SKM-1 (cell line): ENCODE results near the gene TAB2.
"Not testable (repeated sequence)": the region's sequence is repeated elsewhere in the genome, so short reads cannot be mapped to it uniquely, and the experiment has no call there.

Experiments
- DNase-seq: peaks from one replicate; lab custom pipeline; 2025; ENCODE audit not compliant: unreplicated experiment; lab: John Stamatoyannopoulos, UW

TAB2 gene

DNA sequence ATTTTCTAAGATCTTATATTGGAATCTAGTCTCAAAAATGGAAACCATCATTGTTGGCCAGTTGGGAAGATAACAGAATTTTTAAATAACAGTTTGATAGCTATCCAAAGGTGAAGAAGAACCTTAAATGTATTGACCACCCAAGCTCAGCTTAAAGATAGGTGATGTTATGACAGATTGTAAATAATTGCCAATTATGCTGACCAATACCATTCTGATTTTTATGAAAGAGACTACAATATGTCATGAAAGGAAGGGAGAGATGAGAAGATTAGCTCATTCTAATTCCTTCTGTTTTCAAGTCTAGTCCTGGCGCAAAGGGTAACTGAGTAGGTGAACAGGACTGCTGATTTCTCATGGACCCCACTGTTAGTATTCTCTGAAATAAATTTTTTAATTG, 5.7 kb upstream of the TAB2 start:
- DNase-seq, result no peak

DNA sequence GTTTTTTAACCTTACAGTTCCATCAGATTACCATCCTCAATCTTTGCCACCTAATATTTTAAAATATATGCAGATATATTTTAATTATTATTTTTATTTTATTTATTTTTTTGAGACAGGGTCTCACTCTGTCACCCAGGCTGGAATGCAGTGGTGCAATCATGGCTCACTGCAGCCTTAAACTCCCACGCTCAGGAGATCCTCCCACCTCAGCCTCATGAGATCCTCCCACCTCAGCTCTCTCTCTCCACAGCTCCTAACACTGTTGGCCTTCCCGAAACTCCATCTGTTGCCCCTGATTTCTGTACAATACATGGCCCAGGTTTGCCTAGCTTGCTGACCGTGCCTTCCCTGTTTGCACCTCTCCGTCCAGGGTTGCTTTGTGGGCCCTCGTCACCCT, 4.4 kb upstream of the TAB2 start:
- DNase-seq, result no peak

DNA sequence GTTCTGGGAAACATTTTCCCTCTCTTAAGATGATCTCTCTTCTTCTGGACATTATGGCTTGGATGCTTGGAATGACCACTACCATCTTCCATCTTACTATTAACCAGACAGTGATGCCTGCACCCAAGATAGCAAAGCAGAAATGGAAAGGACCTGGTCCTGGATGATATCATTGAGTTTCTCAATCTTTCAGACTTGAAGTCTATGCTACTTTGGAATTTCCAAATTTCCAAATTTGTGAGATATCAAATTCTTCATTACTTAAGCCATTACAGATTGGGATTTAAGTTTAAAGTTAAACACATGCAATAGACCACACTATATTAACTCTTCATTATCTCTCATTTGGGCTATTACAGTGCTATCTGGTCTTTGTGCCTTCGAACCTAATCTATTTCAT, 3.7 kb upstream of the TAB2 start:
- DNase-seq, result no peak

DNA sequence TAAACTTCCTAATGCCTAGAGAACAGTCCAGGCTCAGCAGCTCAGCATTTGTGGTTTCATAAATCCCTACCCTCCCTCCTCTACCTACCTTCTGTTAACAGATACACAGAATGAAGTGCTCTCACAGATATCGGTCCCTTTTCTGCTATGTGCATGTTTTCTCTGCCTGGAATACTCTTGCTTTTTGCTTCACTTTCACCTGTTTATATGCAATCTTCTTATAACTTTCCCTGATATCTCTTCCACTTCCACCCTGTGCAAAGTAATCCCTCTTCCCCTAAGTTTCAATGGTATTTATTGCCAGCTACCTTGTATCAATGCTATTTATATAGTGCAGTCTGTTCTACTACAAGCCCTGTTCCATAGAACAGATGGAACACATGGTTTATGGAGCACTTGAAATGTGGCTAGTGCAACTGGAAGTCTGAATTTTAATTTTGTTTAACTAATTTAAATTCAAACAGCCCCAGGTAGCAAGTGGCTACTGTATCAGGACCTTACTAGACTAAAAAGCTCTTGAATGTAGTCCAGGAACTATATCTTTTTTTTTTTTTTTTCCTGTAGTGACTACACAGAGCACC, 3.1 kb upstream of the TAB2 start:
- no peak for DNase-seq

DNA sequence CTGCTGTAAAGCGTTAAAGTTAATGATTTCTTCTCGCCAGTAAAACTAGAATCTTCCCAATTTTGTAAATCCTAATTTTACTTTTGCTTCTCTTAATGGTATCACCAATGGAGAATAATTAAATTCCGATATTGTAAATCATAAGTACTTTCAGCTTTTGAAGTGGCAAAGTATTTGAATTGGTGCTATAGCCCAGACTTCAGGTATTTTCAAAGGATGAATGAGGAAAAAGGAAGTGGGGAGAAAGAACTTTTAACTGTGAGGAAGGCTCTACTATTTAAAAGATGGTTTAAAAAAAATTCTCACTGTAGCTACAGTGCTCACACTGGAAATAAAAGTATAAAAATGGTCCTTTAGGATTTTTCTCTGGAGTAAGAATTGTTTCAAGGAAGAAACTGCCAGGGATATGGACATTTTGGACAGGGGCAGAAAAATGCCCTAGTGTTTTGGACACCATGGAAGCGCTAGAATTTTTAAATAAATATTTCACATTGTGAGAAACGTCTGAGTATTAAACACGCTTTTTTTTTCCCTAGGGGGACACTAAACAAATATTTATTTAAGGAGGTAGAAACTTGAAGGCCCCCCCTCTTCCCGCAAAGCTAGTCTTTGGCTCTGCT, 1.3 kb upstream of the TAB2 start:
- DNase-seq, result no peak

DNA sequence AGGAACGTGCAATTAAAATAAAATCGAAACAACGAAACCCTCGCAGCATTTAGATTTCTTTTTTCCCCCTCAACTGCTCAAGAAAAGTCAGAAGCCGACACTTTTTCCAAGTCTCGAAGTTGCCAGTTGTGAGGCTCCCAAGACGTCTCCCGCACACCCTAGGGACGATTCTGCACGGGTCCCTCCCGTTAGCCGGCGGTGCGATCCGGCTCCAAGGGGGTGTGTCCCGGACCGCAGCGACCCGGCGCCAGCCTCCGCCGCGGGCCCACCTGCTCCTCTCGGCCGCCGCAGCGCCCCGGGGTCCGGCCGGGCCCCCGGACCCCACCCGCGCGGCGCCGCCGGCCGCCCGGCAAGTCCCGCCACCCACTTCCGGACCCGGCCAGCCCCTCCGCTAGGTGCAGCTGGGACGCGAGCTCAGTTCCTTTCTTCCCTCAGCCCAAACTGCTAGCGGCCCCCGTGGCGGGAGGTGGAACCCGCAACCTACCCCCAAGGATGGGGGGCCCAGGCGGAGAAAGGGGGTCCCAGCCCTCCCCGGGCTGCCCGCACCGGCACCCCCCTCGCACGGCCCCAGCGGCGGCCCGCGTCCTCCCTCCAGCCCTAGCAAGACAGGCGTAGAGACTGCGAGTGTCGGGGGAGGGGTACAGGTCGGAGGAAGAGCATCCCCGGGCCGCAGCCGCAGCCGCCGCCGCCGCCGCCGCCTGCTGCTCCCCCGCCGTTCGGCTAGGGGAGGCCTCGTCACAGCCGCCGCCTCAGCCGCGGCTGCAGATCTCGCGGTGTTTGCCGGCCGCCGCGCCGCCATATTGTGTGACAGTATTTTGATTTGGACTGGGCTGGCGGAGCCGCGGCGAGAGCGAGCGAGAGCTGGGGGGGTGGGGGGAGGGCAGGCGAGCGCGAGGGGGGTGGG, 520 bp upstream of the TAB2 start:
- peak; percentile 75 for DNase-seq

DNA sequence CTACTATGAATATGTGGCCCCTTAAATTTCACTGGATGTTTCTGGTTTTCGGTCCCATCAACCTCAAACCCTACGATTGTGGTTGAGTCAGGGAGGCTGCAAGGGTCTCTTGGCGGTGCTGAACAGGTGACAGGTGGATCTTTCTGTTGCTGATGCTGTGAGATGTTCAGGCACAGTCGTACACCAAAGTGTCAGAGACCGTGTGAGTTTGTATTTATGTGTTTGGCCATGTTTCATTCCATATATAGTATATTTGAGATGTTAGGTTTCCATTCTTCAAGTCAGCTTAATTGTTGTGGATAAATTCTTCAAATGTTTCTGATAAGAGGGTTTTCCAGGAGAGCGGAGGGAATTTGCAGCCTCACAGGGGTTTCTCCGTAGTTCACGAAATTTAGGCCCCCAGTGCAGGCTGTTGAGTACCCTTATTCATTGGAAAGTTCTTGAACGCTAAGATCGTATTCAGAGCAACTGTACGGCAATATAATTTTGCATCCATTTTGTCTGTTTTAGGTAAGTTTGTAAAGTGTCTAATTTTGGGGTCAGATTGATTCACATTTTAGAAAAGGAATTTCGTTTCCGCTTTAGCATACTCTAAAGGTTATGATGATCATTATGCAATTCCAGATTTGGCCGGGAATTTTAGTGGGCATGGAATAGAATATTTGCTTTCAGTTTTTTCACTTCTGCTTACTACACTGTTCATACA, 1.2 kb downstream of the TAB2 start:
- DNase-seq, result no peak

DNA sequence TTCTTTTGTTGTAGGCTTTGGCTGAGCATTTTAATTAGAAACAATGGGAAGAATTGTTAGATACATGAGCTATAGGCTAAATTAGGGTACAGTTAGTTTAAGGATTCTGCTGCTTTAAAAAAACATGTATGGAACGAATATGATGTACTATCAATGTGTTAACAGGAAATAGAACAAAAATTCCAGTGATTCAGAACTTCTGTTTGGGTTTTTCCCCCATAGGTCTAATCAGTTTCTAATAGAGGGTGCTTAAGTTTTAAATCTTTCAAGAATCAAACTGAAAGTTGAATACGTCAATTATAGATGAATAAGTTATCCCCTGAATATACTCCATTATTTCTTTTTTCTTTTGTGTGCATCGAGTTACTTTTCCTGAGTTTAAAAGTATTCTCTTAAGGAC, 1.9 kb downstream of the TAB2 start:
- no peak for DNase-seq

DNA sequence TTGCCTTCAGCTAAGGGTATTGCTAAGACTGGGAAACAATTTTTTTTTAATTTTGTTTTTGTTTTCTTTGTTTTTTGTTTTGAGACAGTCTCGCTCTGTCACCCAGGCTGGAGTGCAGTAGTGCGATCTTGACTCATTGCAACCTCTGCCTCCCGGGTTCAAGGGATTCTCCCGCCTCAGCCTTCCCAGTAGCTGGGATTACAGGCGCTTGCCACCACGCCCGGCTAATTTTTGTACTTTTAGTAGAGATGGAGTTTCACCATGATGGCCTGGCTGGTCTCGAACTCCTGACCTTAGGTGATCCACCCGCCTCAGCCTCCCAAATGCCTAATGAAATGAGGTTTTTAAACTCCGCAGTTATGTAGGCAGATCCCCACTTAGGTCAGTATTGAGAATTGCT, 2.5 kb downstream of the TAB2 start:
- DNase-seq, result not testable (repeated sequence)

DNA sequence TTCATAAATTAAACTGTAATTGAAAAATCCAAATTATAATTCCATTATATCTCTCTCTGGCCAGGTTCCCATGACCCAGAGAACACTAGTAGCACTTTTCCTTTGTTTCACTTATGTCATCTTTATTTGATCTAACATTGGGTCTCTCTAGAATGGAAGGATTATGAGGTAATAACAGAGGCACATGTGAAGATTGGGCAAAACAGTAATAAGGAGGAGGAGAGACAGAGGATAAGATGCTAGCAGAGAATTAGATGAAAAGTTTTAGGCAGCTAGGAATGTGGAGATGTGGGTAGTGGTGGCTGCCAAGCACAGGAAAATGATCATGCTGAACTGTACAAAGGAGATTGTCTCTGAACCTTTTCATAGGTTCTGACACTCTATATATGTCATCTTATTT, 3.3 kb downstream of the TAB2 start:
- no peak for DNase-seq

DNA sequence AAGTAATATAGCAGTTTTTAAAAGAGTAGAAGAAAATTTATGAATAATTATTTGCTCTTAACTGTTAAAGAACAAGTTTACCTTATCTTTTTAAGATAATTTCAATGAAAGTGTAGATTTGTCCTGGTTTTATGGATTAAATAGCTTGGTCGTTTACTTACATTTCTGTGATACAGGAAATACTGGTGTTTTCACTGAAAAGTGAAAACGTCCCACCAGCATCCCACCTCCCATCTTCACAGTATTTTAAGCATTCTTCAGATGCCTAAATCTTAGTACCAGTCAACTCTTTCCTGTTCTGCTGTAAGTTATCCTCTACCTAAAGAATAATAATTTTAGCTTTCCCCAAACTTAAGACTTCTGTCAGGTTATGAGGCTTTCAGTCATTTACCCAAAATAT, 5.8 kb downstream of the TAB2 start:
- DNase-seq, result no peak

DNA sequence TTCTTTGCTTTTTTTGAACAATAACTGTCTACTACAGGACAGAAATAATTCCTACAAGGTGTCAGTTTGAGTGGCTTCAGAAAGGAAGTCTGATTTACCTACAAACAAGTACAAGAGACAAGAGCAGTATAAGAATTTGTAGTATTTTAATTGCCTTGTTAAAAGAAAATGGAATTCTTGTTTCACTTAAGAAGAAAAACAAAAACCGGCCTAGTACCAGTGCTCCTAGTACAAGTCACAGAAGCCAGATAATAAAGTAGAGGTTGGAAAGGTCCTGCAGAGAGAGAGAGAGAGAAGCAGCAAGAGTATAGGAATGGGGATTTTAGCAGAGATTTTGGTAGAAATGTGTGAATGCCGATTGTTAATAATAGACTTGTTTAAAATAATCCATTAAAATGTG, 6.4 kb downstream of the TAB2 start:
- DNase-seq, result no peak

DNA sequence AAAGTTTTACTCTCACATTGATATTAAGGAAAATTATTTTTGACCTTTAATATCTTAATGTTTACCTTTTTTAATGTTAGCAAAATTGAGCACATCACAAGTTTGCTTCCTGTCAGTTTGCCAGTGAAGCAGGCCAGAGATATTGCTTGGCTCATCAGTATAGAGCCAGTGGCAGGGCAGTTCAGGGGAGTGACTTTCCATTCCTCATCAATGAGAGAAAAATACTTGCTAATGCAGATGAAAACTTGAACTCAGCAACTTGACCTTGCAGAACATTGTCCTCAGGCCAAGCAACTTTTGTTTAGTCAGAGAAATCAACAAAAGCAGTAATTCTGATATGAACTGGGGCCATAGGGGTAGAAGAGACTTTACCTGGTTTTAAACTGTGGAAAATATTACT, 6.9 kb downstream of the TAB2 start:
- no peak for DNase-seq

DNA sequence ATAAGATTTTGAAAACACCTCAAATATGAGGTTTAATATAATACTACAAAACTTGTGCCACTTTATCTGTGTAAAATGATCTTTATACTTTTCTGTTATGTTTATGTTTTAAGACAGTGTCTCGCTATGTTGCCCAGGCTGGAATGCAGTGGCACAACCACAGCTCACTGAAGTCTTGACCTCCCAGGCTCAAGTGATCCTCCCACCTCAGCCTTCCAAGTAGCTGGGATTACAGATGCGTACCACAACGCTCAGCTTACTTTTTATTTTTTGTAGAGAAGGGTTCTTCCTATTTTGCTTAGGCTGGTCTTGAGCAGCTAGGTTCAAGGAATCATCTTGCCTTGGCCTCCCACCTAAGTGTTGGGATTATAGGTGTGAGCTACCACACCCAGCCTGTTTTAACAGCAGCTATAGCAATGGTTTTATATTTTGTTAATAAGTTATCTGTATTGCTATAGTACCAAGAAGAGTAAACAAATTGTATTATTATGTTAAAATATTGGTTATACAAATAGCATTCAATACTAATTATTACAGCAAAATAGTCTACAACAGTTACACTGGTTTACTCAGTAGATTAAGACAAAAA, 8.2 kb downstream of the TAB2 start:
- DNase-seq, result no peak

DNA sequence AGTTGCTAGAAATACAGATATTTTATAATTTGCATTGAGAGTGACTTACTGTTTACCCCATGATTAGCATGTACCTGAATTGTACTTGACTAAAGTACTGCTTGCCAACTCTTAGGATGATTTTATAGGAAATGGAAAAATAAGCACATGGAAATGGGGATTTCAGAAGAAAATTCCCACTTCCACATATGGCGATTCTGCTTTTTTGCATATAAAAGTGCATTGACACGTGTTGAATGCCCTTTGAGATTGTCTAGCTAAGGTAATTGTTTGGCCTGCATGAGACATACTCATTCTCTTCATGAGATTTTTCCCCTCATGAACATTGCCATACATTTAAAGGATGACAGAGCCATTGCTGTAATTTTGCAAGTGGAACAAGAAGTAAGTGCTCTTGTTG, 10.1 kb downstream of the TAB2 start:
- DNase-seq, result no peak

DNA sequence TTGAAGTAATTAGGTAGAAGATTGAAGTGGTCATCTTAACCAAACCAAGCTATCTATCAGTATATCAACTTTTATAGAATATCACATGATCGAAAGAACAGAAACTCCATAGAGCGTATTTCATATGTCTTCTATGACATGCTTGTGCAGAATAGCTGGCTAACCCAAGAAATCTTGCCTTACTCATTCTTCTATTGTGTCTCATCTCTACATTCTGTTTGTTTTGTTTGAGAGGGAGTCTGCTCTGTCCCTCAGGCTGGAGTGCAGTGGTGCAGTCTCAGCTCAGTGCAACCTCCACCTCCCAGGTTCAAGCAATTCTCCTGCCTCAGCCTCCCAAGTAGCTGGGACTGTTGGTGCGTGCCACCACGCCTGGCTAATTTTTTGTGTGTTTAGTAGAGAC, 10.6 kb downstream of the TAB2 start:
- DNase-seq, result no peak

DNA sequence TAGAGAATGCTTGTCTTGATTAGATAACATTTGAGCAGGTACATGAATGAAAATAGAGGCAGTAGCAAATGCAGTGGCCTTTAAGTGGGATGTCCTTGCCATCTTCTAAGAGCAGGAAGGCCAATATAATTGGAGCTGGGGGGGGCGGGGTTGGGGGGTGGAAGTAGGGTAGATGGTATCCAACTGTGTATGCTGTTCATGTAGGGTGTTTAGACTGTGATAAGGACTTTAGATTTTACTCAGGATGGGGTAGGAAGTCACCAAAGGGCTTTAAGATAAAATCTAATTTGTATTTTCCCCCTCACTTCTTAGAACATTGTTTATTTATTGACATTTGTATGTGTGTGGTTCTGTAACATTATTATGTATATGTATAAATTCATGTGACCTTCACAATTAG, 12.0 kb downstream of the TAB2 start:
- DNase-seq, result no peak

DNA sequence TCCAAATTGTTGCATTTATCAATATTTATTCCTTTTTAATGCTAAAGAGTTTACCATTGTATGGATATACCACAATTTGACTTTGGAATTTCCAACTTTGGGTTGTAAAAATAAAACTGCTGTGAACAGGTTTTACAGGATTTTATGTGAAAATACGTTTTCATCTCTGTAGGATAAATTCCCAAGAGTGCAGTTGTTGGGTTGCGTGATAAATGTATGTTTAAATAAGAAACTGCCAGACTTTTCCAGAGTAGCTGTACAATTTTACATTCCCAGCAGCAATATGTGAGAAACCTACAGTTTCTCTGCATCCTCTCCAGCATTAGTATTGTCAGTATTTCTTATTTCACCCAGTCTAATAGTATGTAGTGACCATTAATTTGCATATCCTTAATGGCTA, 12.6 kb downstream of the TAB2 start:
- no peak for DNase-seq

DNA sequence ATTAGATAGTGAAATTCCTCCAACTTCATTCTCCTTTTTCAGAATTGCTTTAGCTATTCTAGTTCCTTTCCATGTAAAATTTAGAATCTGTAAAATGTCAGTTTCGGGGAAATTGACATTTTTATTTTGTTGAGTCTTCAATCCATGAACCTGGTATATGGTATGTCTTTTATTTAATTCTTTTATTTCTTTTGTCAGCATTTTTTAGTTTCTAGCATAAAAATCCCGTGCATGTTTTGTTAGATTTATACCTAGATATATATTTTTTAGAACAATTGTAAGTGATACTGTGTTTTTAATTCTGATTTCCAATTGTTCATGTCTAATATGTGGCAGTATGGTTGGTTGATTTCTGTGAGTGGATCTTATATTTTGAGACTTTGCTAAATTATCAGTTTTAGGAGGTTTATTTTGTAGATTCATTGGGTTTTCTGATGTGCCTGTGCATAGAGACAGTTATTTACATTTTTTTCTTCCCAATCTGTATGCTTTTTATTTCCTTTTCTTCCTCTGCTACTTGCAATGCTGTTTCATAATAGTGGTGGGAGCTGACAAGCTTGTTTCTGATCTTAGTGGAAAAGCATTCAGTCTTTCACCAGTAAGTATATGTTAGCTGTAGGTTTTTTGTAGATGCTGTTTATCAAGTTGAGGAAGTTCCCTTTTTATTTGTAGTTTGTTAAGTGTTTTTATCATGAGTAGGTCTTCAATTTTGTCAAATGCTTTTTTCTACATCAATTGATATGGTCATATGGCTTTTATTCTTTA, 13.7 kb downstream of the TAB2 start:
- no peak for DNase-seq

DNA sequence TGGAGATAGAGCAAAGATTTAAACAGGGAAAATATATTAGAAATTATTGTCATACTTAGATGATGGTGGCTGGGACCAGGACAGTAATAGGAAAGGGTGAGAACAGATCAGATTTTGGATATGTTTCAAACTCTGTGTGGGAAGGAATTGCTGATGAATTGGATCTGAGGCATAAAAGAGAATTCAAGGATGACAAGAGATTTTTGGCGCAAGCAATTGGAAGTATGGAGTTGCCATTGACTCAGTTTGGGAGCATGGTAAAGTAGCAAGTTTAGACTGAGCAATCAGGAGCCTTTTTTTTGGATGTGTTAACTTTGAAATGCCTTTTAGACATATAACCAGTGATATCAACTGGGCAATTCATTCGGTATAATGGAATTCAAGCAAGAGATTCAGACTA, 14.4 kb downstream of the TAB2 start:
- DNase-seq, result no peak
